ENCODE measurements around the gene RBFOX1. TPM values are rescaled to one million over a fixed set of nuclear protein-coding genes. Genes with fewer than 3 reads are reported as not detected.

The RBFOX1 gene
- total RNA-seq, 4 donors from 2014 or later: 0.29 to 0.30 TPM; not detected in 2

DNA sequence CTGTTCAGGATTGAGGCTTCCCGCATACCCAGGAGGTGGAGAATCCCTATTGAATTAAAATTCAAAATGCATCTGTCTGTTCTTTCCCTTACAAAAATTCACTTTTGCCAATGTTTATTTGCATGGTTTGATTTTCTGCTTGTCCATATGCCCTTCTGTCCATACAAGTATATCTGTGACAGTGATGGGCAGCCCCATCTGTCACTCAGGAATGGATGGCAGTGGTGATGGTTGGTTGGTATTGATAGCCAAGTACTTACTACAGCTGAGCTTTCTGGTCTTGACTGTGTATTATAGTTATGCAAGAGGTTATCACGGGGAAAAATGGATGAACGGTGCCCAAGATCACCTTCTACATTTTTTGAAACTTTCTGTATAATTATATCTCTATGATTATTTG, 171.0 kb downstream of the RBFOX1 start:
- DNase-seq (ENCODE audit: low spot score in 2 of 2): no peak
- H3K4me3 ChIP-seq (ENCODE audit: low read depth, poor library complexity, severe bottlenecking): no peak overlapping the region
- WGBS, 2 donors: 89 to 93% methylated on average over 3 of the region's 3 CpGs
- TF ChIP-seq POLR2A (IDR thresholded peaks at IDR 0.05): no peak
- TF ChIP-seq, protein P1, sequence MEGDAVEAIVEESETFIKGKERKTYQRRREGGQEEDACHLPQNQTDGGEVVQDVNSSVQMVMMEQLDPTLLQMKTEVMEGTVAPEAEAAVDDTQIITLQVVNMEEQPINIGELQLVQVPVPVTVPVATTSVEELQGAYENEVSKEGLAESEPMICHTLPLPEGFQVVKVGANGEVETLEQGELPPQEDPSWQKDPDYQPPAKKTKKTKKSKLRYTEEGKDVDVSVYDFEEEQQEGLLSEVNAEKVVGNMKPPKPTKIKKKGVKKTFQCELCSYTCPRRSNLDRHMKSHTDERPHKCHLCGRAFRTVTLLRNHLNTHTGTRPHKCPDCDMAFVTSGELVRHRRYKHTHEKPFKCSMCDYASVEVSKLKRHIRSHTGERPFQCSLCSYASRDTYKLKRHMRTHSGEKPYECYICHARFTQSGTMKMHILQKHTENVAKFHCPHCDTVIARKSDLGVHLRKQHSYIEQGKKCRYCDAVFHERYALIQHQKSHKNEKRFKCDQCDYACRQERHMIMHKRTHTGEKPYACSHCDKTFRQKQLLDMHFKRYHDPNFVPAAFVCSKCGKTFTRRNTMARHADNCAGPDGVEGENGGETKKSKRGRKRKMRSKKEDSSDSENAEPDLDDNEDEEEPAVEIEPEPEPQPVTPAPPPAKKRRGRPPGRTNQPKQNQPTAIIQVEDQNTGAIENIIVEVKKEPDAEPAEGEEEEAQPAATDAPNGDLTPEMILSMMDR (IDR thresholded peaks at IDR 0.05): no peak
- intact Hi-C loops (cut with DNase I; ENCODE audit: low total_unique reads): no loop called here

DNA sequence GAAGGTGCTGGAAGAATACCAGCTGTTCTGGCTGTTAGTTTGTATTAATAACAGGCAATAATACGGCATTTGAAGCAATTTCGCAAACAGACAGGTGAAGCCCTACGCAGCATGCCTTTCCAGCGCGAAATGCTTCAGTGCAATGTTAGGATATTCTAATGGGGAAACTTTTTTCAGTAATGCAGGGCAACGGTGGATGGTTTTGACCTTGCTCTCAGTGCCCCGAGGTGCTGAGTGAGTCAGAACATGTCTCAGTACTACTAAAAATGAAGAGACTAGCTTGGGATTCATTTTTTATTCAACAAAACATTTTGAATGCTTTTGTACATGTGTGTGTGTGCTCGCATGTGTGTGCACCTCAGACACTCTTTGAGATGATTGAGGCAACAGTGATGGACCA, 172.2 kb downstream of the RBFOX1 start:
- WGBS, 2 donors: 60 to 64% methylated on average over 8 of the region's 8 CpGs
- H3K4me3 ChIP-seq (ENCODE audit: low read depth, poor library complexity, severe bottlenecking): no peak overlapping the region
- intact Hi-C loops (cut with DNase I; ENCODE audit: low total_unique reads): no loop called here
- TF ChIP-seq, protein P1 (IDR thresholded peaks at IDR 0.05): no peak
- no peak for TF ChIP-seq POLR2A (IDR thresholded peaks at IDR 0.05)
- no peak for DNase-seq (ENCODE audit: low spot score in 2 of 2)

DNA sequence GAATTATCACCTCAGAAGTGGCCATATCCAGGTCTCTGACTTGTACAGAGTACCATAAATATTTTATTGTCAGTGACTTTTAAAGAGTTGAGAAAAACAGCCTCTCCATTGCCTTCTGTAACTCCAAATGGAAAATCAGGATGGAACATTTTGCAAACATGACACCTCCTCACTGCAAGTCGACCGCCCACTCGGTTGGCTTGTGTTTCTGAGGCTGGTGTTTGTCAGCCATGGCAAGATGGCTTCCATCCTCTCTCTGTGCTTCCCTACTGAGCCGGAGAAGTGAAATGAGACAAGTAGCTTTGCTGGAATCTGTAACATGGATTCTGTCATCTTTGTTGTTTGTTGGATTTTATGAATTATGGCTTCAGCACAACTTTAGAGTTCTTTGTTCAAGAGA, 172.8 kb downstream of the RBFOX1 start:
- 75 to 82% methylated on average over 4 of the region's 4 CpGs for WGBS, 2 donors
- H3K4me3 ChIP-seq (ENCODE audit: low read depth, poor library complexity, severe bottlenecking): no peak overlapping the region
- intact Hi-C loops (cut with DNase I; ENCODE audit: low total_unique reads): no loop called here
- TF ChIP-seq, protein P1 (IDR thresholded peaks at IDR 0.05): no peak
- TF ChIP-seq POLR2A (IDR thresholded peaks at IDR 0.05): no peak
- DNase-seq (ENCODE audit: low spot score in 2 of 2): no peak

DNA sequence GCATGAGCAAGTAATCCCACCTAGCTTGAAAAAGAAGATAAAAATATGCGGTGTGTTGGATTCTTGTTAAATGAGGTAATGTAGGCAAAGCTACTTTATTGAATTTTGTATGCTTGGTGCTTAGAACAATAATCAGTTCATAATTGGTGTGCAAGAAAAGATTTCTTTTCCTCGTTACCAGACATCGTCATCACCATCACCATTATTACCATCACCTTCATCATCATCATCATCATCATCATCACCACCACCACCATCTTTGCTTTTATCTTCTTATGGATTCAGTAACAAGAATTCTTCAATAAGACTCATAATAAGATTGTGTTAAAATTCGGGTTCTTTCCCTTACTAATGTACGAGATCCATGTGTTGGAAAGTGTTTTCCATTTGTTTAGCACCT, 173.7 kb downstream of the RBFOX1 start:
- DNase-seq (ENCODE audit: low spot score in 2 of 2): no peak
- WGBS, 2 donors: 82 to 88% methylated on average over 5 of the region's 5 CpGs
- H3K4me3 ChIP-seq (ENCODE audit: low read depth, poor library complexity, severe bottlenecking): no peak overlapping the region
- no peak for TF ChIP-seq POLR2A (IDR thresholded peaks at IDR 0.05)
- TF ChIP-seq, protein P1 (IDR thresholded peaks at IDR 0.05): no peak
- intact Hi-C loops (cut with DNase I; ENCODE audit: low total_unique reads): no loop called here

DNA sequence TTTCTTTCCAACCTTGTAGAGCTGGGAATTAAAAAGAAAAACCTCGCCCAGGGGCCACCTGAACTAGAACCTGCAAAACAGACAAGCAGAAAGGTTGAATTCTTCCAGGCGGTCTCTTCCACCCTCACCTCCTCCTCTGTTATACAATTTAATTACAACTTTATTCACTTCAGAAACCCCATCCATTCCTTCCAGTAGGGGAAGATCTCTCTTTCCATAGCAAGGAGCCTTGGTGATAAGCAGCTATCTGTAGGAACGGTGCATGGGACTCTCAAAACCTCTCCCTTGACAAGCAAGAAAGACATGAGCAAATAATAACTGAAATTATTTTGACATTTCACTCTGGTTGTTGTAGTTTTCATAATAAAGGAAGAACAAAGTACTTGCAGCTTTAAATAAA, 176.0 kb downstream of the RBFOX1 start:
- 75 to 80% methylated on average over 3 of the region's 3 CpGs for WGBS, 2 donors
- intact Hi-C loops (cut with DNase I; ENCODE audit: low total_unique reads): no loop called here
- no peak overlapping the region for H3K4me3 ChIP-seq (ENCODE audit: low read depth, poor library complexity, severe bottlenecking)

More for the DNA sequence above, 176.0 kb downstream of the RBFOX1 start:
- TF ChIP-seq POLR2A (IDR thresholded peaks at IDR 0.05): no peak
- TF ChIP-seq, protein P1 (IDR thresholded peaks at IDR 0.05): no peak
- no peak for DNase-seq (ENCODE audit: low spot score in 2 of 2)

All from lower leg skin (tissue), 4 donors.